Cardiac fibroblast (primary cell): Measurements from ENCODE around the gene TRMT2A.
A peak's percentile ranks its signal among the peaks of the same experiment; 100 is the strongest.

Experiments used
- DNase-seq, 2 donors: peaks; one replicate each; pipeline versions ENCODE4 v3.0.0 to v3.0.0-alpha.2; 2010; ENCODE audit warnings: low read depth in 2 of 2
- H3K4me3 ChIP-seq, 2 donors: replicated peaks in 1 of 2; 1 replicate in 1 of 2; 2 replicates in 1 of 2; pipeline ENCODE4 v1.5.1; 2011; ENCODE audit warnings: low read depth in 2 of 2, low read length in 2 of 2, mild to moderate bottlenecking in 2 of 2, moderate library complexity in 1 of 2
- TF ChIP-seq, protein P1 (sequence below): IDR thresholded peaks from one replicate; pipeline ENCODE4 v1.5.1; 2011; ENCODE audit warnings: low read depth, mild to moderate bottlenecking, low read length, inconsistent platforms

Gene TRMT2A

DNA sequence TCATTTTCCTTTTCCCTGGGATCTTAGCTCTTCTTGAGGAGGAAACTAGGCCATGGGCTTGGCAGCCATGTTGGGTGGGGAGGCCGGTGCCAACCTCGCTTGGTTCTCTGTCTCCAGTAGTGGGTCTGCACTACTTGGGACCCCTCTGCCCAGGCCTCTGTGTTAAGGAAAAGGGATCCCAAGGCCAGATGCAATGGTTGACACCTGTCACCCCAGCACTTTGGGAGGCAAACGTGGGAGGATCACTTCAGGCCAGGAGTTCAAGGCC lies 12.7 kb upstream of the TRMT2A start:
- DNase-seq, result no peak
- no peak overlapping the region for H3K4me3 ChIP-seq
- TF ChIP-seq, protein P1, sequence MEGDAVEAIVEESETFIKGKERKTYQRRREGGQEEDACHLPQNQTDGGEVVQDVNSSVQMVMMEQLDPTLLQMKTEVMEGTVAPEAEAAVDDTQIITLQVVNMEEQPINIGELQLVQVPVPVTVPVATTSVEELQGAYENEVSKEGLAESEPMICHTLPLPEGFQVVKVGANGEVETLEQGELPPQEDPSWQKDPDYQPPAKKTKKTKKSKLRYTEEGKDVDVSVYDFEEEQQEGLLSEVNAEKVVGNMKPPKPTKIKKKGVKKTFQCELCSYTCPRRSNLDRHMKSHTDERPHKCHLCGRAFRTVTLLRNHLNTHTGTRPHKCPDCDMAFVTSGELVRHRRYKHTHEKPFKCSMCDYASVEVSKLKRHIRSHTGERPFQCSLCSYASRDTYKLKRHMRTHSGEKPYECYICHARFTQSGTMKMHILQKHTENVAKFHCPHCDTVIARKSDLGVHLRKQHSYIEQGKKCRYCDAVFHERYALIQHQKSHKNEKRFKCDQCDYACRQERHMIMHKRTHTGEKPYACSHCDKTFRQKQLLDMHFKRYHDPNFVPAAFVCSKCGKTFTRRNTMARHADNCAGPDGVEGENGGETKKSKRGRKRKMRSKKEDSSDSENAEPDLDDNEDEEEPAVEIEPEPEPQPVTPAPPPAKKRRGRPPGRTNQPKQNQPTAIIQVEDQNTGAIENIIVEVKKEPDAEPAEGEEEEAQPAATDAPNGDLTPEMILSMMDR, result no peak

DNA sequence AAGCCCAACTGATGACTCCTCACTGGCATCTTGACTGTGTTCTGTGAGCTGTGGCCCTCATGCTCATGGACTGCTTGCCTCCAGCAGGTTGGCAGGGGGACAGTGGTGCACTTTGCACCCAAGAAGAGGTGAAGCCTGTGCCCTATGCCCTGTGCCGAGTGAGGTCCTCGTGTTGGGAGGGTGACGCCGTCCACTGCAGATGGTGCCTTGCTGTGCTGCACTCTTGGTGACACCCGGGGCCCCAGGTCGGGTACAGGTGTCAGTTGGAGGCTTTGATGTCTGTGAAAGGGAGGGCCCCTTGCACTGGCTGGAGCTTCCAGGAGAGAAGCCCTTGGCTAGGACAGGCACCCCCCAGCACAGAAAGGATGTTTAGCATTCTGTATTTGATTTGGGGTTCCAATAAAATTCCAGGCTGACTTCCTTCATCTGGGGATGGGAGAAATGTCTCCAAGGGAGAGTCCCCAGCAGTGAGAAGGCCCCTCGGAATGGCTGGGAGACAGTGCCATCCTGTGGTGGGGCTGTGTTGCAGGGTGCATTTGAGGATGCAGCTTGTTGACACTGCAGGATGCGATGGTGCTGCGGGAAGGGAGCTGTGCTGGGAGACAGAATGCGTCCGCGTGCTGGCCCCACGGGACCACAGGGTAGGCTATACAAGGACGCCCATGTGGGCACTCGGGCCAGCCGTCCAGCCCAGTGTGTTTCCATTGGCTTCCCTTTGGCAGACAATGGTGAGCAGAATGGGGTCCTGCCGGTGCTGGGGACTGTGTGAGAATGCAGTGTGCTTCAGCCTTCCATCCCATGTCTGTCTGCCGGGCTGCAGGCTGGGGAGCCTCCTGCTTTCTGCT lies 12.1 kb upstream of the TRMT2A start:
- TF ChIP-seq, protein P1, result peak; percentile 53
- H3K4me3 ChIP-seq, result no peak overlapping the region
- peak; percentile 40 to 42 for DNase-seq

DNA sequence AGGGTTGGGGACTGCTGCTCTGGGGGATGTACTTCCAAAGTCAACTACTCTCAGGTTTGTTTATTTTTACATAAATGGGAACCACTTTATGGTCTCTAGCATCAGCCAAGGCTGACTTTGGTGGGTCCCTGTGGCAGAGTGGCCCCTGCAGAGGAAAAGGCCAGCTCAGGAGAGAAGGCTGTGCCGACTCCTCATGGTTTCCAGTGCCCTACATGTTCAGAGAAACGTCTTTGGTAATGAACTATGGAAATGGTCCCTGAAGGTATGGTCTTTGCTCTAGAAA lies 11.5 kb upstream of the TRMT2A start:
- no peak for DNase-seq
- TF ChIP-seq, protein P1, result no peak
- H3K4me3 ChIP-seq, result no peak overlapping the region

DNA sequence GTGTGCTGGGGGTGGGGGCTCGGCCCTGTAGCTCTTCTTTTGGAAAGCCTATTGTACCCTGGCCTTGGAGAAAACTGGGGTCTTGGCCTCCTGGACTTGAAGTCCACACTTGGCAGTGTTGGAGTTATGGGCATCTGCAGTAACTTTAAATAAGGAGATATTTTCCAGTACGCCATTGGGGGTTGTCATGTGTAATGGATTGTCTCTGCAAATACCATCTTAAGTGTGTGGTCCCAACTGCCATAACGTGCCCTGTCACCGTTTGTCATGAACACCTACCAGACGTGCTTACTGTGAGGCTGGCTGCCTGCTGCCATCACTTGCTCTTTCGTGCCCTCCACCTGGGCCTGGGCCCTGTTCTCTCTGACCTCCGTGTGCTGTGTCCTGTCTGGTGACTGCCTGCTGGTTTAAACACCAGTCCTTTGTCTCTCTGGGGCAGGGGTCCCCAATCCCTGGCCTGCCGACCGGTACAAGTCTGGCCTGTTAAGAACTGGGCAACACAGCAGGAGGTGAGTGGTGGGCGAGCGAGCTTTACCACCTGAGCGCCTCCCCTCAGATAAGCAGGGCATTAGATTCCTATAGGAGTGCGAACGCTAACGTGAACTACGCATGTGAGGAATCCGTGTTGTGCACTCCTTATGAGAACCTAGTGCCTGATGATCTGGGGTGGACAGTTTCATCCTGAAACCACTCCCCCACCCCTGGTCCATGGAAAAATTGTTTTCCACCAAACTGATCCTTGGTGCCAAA lies 11.0 kb upstream of the TRMT2A start:
- no peak for DNase-seq
- no peak overlapping the region for H3K4me3 ChIP-seq
- TF ChIP-seq, protein P1, result no peak

DNA sequence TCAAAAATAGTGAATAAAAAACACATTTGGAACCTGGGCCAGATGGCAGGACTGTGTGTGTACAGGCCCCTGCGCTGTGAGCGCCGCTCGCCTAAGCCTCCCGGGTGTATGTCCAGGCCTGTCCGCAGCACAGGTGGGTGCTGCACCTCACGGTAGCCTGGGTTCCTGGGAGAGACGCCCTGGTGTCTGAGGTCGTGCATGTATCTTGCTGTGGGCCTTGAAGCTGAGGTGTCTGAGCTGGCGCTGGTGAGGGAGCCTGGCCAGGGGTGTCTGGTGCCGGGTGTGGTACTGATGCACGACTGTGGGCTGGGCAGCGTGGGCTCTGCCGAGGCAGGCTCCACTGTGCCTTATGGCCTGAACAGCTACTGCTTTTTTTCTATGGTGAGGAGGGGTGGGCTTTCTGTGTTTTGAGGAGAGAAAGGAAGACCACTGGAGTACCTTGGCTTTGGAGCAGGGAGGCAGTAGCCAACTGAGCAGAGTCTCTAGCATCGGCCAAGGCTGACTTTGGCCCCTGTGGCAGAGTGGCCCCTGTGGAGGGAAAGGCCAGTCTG lies 10.4 kb upstream of the TRMT2A start:
- no peak overlapping the region for H3K4me3 ChIP-seq
- DNase-seq, result no peak
- TF ChIP-seq, protein P1, result no peak

DNA sequence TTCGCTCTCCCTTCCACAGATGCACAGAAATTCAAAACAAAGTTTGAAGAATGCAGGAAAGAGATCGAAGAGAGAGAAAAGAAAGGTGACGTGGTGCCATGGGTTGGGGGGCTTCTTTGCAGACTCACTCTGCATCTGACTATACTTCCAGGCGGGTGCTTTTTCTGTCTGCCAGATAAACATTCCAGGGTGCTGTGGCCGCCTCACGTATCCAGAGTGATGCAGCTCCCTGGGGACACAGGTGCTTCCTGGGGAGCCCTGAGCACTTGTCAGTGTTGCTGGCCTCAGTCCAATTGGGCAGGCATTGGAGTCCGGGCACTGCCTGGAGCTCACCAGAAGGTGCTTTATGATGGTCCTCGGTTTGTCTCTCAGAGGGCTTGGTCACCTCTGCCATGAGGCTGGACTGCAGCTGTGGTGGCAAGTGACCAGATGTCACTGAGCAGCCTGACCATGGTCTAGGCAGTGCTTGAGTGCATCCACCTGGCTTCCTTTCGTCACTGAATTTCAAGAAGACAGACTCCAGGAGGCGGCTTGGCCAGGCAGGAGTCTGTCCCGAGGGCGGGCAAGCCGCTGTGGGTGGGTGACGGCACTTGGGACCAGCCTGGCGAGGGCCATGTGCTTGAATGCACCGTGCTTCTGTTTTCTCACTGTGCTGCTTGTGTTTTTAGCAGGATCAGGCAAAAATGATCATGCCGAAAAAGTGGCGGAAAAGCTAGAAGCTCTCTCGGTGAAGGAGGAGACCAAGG lies 9.4 kb upstream of the TRMT2A start:
- H3K4me3 ChIP-seq, result no peak overlapping the region
- TF ChIP-seq, protein P1, result no peak
- no peak for DNase-seq
